Esophagus muscularis mucosa (tissue), 3 donors: ENCODE data around the gene KLHL25.

ENCODE experiments used
- POLR2A ChIP-seq: fragments of 450-650 bp; IDR thresholded peaks from one replicate; pipeline ENCODE4 v1.6.1; 2017; ENCODE audit warnings: antibody characterized with exemption, moderate library complexity, mild to moderate bottlenecking, low read depth
- TF ChIP-seq, protein P1 (sequence below), 3 experiments: fragments of 200-600 bp in 2 of 3; fragments of 450-650 bp in 1 of 3; sonication (generic) in 2 of 3; IDR thresholded peaks; one replicate each; pipeline ENCODE4 v1.5.1; 2017 to 2019; ENCODE audit warnings: antibody characterized with exemption in 3 of 3, mild to moderate bottlenecking in 2 of 3, moderate library complexity in 1 of 3

DNA sequence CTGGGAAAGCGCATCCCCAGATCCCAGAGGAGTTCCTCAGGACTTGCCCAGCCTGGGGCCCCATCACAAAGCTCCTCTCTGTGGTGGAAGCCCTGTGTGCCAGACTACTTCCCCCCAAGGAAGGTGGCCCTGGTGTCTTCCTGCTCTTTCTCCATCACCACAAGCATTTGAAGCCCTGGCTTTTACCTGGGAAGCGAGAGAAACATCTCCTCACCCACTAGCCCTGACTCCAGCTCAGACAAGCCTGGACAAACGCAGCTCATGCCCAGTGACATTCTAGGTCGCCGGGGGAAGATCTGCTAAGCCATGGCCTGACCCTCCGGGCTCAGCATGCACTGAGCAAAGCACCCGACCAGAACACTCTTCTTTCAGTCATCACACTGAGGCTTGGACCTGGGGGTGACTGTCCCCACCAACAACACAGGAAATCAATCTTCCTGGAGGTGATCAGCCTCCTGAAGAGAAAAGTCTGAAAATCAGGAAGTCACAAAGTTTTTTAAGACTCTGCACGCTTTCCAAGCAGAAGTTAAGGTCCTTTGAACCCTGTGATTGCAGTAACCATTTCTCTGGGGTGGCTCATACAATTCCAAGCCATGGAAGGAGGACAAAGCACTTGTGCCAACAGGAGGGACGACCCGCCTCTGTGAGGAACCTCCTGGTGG lies 40.8 kb downstream of the KLHL25 start:
- TF ChIP-seq, protein P1, sequence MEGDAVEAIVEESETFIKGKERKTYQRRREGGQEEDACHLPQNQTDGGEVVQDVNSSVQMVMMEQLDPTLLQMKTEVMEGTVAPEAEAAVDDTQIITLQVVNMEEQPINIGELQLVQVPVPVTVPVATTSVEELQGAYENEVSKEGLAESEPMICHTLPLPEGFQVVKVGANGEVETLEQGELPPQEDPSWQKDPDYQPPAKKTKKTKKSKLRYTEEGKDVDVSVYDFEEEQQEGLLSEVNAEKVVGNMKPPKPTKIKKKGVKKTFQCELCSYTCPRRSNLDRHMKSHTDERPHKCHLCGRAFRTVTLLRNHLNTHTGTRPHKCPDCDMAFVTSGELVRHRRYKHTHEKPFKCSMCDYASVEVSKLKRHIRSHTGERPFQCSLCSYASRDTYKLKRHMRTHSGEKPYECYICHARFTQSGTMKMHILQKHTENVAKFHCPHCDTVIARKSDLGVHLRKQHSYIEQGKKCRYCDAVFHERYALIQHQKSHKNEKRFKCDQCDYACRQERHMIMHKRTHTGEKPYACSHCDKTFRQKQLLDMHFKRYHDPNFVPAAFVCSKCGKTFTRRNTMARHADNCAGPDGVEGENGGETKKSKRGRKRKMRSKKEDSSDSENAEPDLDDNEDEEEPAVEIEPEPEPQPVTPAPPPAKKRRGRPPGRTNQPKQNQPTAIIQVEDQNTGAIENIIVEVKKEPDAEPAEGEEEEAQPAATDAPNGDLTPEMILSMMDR (IDR thresholded peaks at IDR 0.05), result no peak
- TF ChIP-seq POLR2A, result no peak
